ENCODE measurements around the gene TMEM198.

The TMEM198 gene

GRCh38 chr2:219562049-219563020 lies 18.5 kb downstream of the TMEM198 start:
- no peak for DNase-seq (ENCODE audit: low spot score)

GRCh38 chr2:219563271-219563928 lies 19.6 kb downstream of the TMEM198 start:
- no peak for DNase-seq (ENCODE audit: low spot score)

GRCh38 chr2:219565130-219566080 lies 21.6 kb downstream of the TMEM198 start:
- no peak for DNase-seq (ENCODE audit: low spot score)

- no peak for DNase-seq (ENCODE audit: low spot score)
These were observed 22.8 kb downstream of the TMEM198 start for GRCh38 chr2:219566640-219567039.

- DNase-seq (ENCODE audit: low spot score) = no peak
These were observed 23.3 kb downstream of the TMEM198 start for GRCh38 chr2:219567131-219567530.

- DNase-seq (ENCODE audit: low spot score) = no peak
These were observed 24.0 kb downstream of the TMEM198 start for GRCh38 chr2:219567791-219568361.

GRCh38 chr2:219569041-219569440 lies 25.2 kb downstream of the TMEM198 start:
- no peak for DNase-seq (ENCODE audit: low spot score)

- DNase-seq (ENCODE audit: low spot score) = no peak
These were observed 25.8 kb downstream of the TMEM198 start for GRCh38 chr2:219569635-219570034.

- DNase-seq (ENCODE audit: low spot score) = peak; percentile 22
These were observed 26.5 kb downstream of the TMEM198 start for GRCh38 chr2:219570194-219570923.

- DNase-seq (ENCODE audit: low spot score) = no peak
These were observed 27.1 kb downstream of the TMEM198 start for GRCh38 chr2:219570924-219571310.

GRCh38 chr2:219571311-219572236 lies 27.7 kb downstream of the TMEM198 start, which contains the start of gene OBSL1:
Gene OBSL1 (minus strand): TSS chr2:219571539. CDS start chr2:219571232, 307 bp downstream.
- DNase-seq (ENCODE audit: low spot score) = peak; percentile 44

GRCh38 chr2:219572237-219573001 lies 28.6 kb downstream of the TMEM198 start, which contains the start of gene INHA:
Gene INHA (plus strand): TSS chr2:219572310. CDS start chr2:219572375, 65 bp downstream.
- no peak for DNase-seq (ENCODE audit: low spot score)

GRCh38 chr2:219573166-219573565 lies 29.3 kb downstream of the TMEM198 start:
- no peak for DNase-seq (ENCODE audit: low spot score)

- DNase-seq (ENCODE audit: low spot score) = no peak
These were observed 30.9 kb downstream of the TMEM198 start for GRCh38 chr2:219574484-219575311.

GRCh38 chr2:219575566-219576504 lies 32.0 kb downstream of the TMEM198 start:
- no peak for DNase-seq (ENCODE audit: low spot score)

- DNase-seq (ENCODE audit: low spot score) = no peak
These were observed 32.9 kb downstream of the TMEM198 start for GRCh38 chr2:219576505-219577388.
